GM12878 (cell line): ENCODE results near the gene ZNF397. TPM values are rescaled to one million over a fixed set of nuclear protein-coding genes. Genes with fewer than 3 reads are reported as not detected.

Experiments used
- BCL11A ChIP-seq: IDR thresholded peaks from 2 replicates; pipeline ENCODE4 v1.6.1; 2011; ENCODE audit warnings: low read depth, low read length
- CBFB ChIP-seq: IDR thresholded peaks from 2 replicates; pipeline ENCODE4 v1.6.1; 2016; ENCODE audit warnings: antibody characterized with exemption, low read depth
- CBX5 ChIP-seq: sonication (generic); IDR thresholded peaks from 2 replicates; pipeline ENCODE4 v1.6.1; 2016; ENCODE audit warnings: low read depth, moderate library complexity, mild to moderate bottlenecking, inconsistent platforms
- CEBPB ChIP-seq, 2 experiments: fragments of 150-350 bp in 1 of 2; IDR thresholded peaks; 2 replicates each; pipeline ENCODE4 v1.6.1; 2012 to 2014; ENCODE audit warnings: low read depth in 2 of 2, low read length in 2 of 2, borderline replicate concordance in 1 of 2, inconsistent platforms in 1 of 2
- GATAD2B ChIP-seq: fragments of 450-650 bp; conservative IDR thresholded peaks from 2 replicates; pipeline ENCODE4 v1.6.1; 2017; ENCODE audit warnings: low read depth, mild to moderate bottlenecking, moderate library complexity
- IKZF1 ChIP-seq: fragments of 450-650 bp; conservative IDR thresholded peaks from 2 replicates; pipeline ENCODE4 v1.6.1; 2017; ENCODE audit warnings: antibody characterized with exemption, mild to moderate bottlenecking
- MEF2A ChIP-seq: IDR thresholded peaks from 2 replicates; pipeline ENCODE4 v1.6.1; 2011; ENCODE audit warnings: low read depth, mild to moderate bottlenecking, low read length, moderate library complexity; ENCODE audit not compliant: insufficient read depth
- MXI1 ChIP-seq: fragments of 150-350 bp; IDR thresholded peaks from 2 replicates; pipeline ENCODE4 v1.6.1; 2011; ENCODE audit warnings: low read depth, mild to moderate bottlenecking, inconsistent platforms, low read length, improper control_type of control experiment
- NFYA ChIP-seq: IDR thresholded peaks from 2 replicates; pipeline ENCODE4 v1.6.1; 2011; ENCODE audit warnings: low read depth, mild to moderate bottlenecking, low read length, improper control_type of control experiment, borderline replicate concordance
- NR2F1 ChIP-seq: fragments of 450-650 bp; conservative IDR thresholded peaks from 2 replicates; pipeline ENCODE4 v1.6.1; 2017; ENCODE audit warnings: mild to moderate bottlenecking
- RELA ChIP-seq: fragments of 450-650 bp; IDR thresholded peaks from 2 replicates; pipeline ENCODE4 v1.8.0; 2014; ENCODE audit warnings: borderline replicate concordance; ENCODE audit not compliant: partially characterized antibody
- SIN3A ChIP-seq: IDR thresholded peaks from 2 replicates; pipeline ENCODE4 v1.6.1; 2012; ENCODE audit warnings: low read depth, low read length, improper control_type of control experiment
- SPI1 ChIP-seq: IDR thresholded peaks from 2 replicates; pipeline ENCODE4 v1.6.1; 2011; ENCODE audit warnings: low read depth, mild to moderate bottlenecking, low read length, moderate library complexity, borderline replicate concordance; ENCODE audit not compliant: insufficient read depth
- SREBF1 ChIP-seq: IDR thresholded peaks from 2 replicates; pipeline ENCODE4 v1.6.1; 2012; ENCODE audit warnings: mild to moderate bottlenecking, low read length
- SUPT20H ChIP-seq: IDR thresholded peaks from 2 replicates; pipeline ENCODE4 v1.6.1; 2011; ENCODE audit warnings: low read depth, mild to moderate bottlenecking, low read length, moderate library complexity, borderline replicate concordance; ENCODE audit not compliant: control insufficient read depth
- TBL1XR1 ChIP-seq: IDR thresholded peaks from 2 replicates; pipeline ENCODE4 v1.6.1; 2012; ENCODE audit warnings: low read depth, low read length, improper control_type of control experiment
- WRNIP1 ChIP-seq: IDR thresholded peaks from 2 replicates; pipeline ENCODE4 v1.6.1; 2011; ENCODE audit warnings: low read depth, low read length, improper control_type of control experiment, borderline replicate concordance
- YBX1 ChIP-seq: fragments of 450-650 bp; IDR thresholded peaks from 2 replicates; pipeline ENCODE4 v1.6.1; 2016; ENCODE audit warnings: antibody characterized with exemption
- ZNF207 ChIP-seq: fragments of 450-650 bp; IDR thresholded peaks from 2 replicates; pipeline ENCODE4 v1.6.1; 2014; ENCODE audit warnings: antibody characterized with exemption, mild to moderate bottlenecking, borderline replicate concordance
- ZNF384 ChIP-seq: IDR thresholded peaks from 2 replicates; pipeline ENCODE4 v1.6.1; 2012; ENCODE audit warnings: low read depth, mild to moderate bottlenecking, low read length, improper control_type of control experiment, borderline replicate concordance
- polyA plus RNA-seq, 11 experiments: library from polyadenylated mRNA; depleted of rRNA in 4 of 11; unstranded in 6 of 11; stranded (reverse) in 5 of 11; fragments of >200 nt; fragmentation: Nextera tagmentation in 4 of 11; fragmentation: Illumina TruSeq in 1 of 11; extraction: Ambion mirVana in 4 of 11; extraction: Trizol in 1 of 11; gene quantifications; 1 replicate in 1 of 11; 2 replicates in 10 of 11; pipeline versions ENCODE4 v1.2.1 to v1.2.3, GENCODE V29; 2011 to 2016; ENCODE audit warnings: inconsistent platforms in 2 of 11, missing spikeins in 2 of 11, low read depth in 1 of 11
- total RNA-seq, 4 experiments: library from RNA; depleted of rRNA in 3 of 4; stranded (reverse); fragments of >200 nt in 3 of 4; fragmentation: Illumina TruSeq in 1 of 4; extraction: Trizol in 1 of 4; gene quantifications; 2 replicates each; pipeline versions ENCODE4 v1.2.1 to v1.2.3, GENCODE V29; 2013 to 2021
- TF ChIP-seq, protein P1 (sequence below): fragments of 150-350 bp; IDR thresholded peaks from 2 replicates; pipeline ENCODE4 v1.6.1; 2016; ENCODE audit warnings: low read depth, low read length
- TF ChIP-seq, protein P2 (sequence below): IDR thresholded peaks from 2 replicates; pipeline ENCODE4 v1.6.1; 2012; ENCODE audit warnings: low read length, inconsistent platforms
- TF ChIP-seq, protein P3 (sequence below): fragments of 450-650 bp; IDR thresholded peaks from 2 replicates; pipeline ENCODE4 v1.6.1; 2016; ENCODE audit warnings: mild to moderate bottlenecking

ZNF397 gene
- total and polyA plus RNA-seq, 10 of the 15 experiments (the other 5 are each of a cell fraction or from before 2014, with no cell fraction given) = 5.2 to 13.3 (median 10.8) TPM

DNA sequence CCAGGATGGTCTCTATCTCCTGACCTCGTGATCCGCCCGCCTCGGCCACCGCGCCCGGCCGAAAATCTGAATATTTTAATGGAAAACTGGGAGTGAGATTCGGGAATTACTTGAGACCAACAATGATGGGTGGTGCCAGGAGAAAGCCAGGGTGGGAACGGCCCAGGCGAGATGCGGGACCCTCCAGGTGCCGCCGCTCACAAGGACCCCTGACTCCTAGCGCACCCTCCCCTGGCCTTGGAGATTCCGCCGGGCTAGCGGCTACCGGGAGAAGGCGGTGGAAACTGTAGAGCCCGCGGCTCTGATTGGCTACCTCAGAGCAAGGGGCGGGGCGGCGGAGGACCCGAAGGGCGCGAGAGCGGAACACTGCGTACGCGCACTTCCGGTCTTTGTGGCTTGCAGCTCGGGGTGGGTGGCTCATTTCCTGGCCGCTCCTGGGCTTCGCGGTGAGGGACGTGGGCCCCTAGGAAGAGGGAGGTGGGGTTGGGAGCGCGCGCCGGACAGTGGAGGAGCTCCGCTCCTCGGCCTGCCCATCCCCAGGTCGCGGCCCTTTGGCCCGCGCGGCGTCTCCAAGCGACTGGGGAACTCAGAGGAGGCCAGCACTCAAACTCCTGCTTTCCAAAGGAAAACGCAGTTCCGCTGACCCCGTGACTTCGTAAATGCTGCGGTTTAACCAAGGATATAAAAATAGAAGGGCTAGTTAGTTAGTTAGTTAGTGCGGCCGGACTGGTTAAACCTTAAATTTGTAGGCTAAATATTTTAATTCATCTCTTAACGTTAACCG is at the start of gene ZNF397 (continued):
- TF ChIP-seq, protein P1, sequence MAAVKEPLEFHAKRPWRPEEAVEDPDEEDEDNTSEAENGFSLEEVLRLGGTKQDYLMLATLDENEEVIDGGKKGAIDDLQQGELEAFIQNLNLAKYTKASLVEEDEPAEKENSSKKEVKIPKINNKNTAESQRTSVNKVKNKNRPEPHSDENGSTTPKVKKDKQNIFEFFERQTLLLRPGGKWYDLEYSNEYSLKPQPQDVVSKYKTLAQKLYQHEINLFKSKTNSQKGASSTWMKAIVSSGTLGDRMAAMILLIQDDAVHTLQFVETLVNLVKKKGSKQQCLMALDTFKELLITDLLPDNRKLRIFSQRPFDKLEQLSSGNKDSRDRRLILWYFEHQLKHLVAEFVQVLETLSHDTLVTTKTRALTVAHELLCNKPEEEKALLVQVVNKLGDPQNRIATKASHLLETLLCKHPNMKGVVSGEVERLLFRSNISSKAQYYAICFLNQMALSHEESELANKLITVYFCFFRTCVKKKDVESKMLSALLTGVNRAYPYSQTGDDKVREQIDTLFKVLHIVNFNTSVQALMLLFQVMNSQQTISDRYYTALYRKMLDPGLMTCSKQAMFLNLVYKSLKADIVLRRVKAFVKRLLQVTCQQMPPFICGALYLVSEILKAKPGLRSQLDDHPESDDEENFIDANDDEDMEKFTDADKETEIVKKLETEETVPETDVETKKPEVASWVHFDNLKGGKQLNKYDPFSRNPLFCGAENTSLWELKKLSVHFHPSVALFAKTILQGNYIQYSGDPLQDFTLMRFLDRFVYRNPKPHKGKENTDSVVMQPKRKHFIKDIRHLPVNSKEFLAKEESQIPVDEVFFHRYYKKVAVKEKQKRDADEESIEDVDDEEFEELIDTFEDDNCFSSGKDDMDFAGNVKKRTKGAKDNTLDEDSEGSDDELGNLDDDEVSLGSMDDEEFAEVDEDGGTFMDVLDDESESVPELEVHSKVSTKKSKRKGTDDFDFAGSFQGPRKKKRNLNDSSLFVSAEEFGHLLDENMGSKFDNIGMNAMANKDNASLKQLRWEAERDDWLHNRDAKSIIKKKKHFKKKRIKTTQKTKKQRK = no peak
- no peak for TF ChIP-seq WRNIP1
- peak; percentile 48; the same call in 1 of the 2 replicates for TF ChIP-seq MXI1
- peak; percentile 52; the same call in 1 of the 2 replicates for TF ChIP-seq ZNF207
- TF ChIP-seq, protein P2, sequence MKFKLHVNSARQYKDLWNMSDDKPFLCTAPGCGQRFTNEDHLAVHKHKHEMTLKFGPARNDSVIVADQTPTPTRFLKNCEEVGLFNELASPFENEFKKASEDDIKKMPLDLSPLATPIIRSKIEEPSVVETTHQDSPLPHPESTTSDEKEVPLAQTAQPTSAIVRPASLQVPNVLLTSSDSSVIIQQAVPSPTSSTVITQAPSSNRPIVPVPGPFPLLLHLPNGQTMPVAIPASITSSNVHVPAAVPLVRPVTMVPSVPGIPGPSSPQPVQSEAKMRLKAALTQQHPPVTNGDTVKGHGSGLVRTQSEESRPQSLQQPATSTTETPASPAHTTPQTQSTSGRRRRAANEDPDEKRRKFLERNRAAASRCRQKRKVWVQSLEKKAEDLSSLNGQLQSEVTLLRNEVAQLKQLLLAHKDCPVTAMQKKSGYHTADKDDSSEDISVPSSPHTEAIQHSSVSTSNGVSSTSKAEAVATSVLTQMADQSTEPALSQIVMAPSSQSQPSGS = no peak; the same call in 1 of the 2 replicates
- no peak for TF ChIP-seq SUPT20H
- peak; percentile 58; the same call in 1 of the 2 replicates for TF ChIP-seq SPI1
- TF ChIP-seq YBX1 = no peak
- TF ChIP-seq CBX5 = 0 out of 2 replicates have a peak, but pooled peaks have one; percentile 28
- peak; percentile 96 for TF ChIP-seq GATAD2B
- peak; percentile 95 for TF ChIP-seq NR2F1
- TF ChIP-seq RELA = peak; percentile 59
- peak; percentile 99 for TF ChIP-seq IKZF1
- TF ChIP-seq TBL1XR1 = peak; percentile 35; the same call in 1 of the 2 replicates
- 0 out of 2 replicates have a peak, but pooled peaks have one; percentile 2 for TF ChIP-seq MEF2A
- TF ChIP-seq SIN3A = peak; percentile 57; the same call in 1 of the 2 replicates
- no peak for TF ChIP-seq ZNF384
- TF ChIP-seq CBFB = peak; percentile 80
- TF ChIP-seq, protein P3, sequence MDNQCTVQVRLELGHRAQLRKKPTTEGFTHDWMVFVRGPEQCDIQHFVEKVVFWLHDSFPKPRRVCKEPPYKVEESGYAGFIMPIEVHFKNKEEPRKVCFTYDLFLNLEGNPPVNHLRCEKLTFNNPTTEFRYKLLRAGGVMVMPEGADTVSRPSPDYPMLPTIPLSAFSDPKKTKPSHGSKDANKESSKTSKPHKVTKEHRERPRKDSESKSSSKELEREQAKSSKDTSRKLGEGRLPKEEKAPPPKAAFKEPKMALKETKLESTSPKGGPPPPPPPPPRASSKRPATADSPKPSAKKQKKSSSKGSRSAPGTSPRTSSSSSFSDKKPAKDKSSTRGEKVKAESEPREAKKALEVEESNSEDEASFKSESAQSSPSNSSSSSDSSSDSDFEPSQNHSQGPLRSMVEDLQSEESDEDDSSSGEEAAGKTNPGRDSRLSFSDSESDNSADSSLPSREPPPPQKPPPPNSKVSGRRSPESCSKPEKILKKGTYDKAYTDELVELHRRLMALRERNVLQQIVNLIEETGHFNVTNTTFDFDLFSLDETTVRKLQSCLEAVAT = peak; percentile 43
- no peak for TF ChIP-seq CEBPB (IDR thresholded peaks at IDR 0.05; ENCODE audit: borderline replicate concordance in 1 of 2, low read depth in 2 of 2, low read length in 2 of 2)
- 0 out of 2 replicates have a peak, but pooled peaks have one; percentile 36 for TF ChIP-seq BCL11A
- no peak; the same call in 1 of the 2 replicates for TF ChIP-seq NFYA
- TF ChIP-seq SREBF1 = no peak
